K562 (cell line): Measurements from ENCODE around the gene HNF1B. TPM values are rescaled to one million over a fixed set of nuclear protein-coding genes. Genes with fewer than 3 reads are reported as not detected.

Source experiments
- EHMT2 ChIP-seq: fragments of 450-650 bp; IDR thresholded peaks from 2 replicates; pipeline ENCODE4 v1.6.1; 2018; ENCODE audit warnings: antibody characterized with exemption
- FIP1L1 ChIP-seq: fragments of 200-400 bp; formaldehyde crosslinking; IDR thresholded peaks from 2 replicates; pipeline ENCODE4 v1.6.1; 2018; ENCODE audit warnings: mild to moderate bottlenecking, low read depth, low read length; ENCODE audit not compliant: poor library complexity, severe bottlenecking
- FOXM1 ChIP-seq, 2 experiments: fragments of 450-650 bp in 1 of 2; sonication (generic) in 1 of 2; formaldehyde crosslinking in 1 of 2; IDR thresholded peaks; 2 replicates each; pipeline versions ENCODE4 v1.6.1 to v1.9.0; 2017 to 2022; ENCODE audit warnings: low read depth in 2 of 2, mild to moderate bottlenecking in 2 of 2, missing genetic modification reagents in 1 of 2, moderate library complexity in 1 of 2
- RAD21 ChIP-seq, 2 experiments: fragments of 250-450 bp in 1 of 2; fragments of 450-650 bp in 1 of 2; sonication (Bioruptor Pico) in 1 of 2; formaldehyde crosslinking in 1 of 2; IDR thresholded peaks in 1 of 2; conservative IDR thresholded peaks in 1 of 2; 2 replicates each; pipeline versions ENCODE4 v1.4.0 to v1.8.0; 2020 to 2022; ENCODE audit warnings: mild to moderate bottlenecking in 2 of 2, moderate library complexity in 1 of 2
- TRIM28 ChIP-seq: fragments of 450-650 bp; IDR thresholded peaks from 2 replicates; pipeline ENCODE4 v1.6.1; 2017
- YY1 ChIP-seq, 3 experiments: IDR thresholded peaks; 2 replicates each; pipeline ENCODE4 v1.6.1; 2011; ENCODE audit warnings: low read length in 2 of 3, mild to moderate bottlenecking in 2 of 3, moderate library complexity in 2 of 3, borderline replicate concordance in 1 of 3, control low read depth in 1 of 3, low read depth in 1 of 3; ENCODE audit not compliant: insufficient read depth in 3 of 3, insufficient replicate concordance in 2 of 3, control insufficient read depth in 1 of 3, insufficient read length in 1 of 3; ENCODE audit errors: extremely low read depth in 1 of 3
- polyA plus RNA-seq, 8 experiments: library from polyadenylated mRNA; depleted of rRNA in 4 of 8; stranded (reverse) in 5 of 8; unstranded in 3 of 8; fragments of >200 nt; fragmentation: Nextera tagmentation in 2 of 8; fragmentation: Illumina TruSeq in 1 of 8; extraction: Ambion mirVana in 2 of 8; extraction: Trizol in 1 of 8; gene quantifications; 2 replicates each; pipeline versions ENCODE4 v1.2.1 to v1.2.3, GENCODE V29; 2011 to 2014; ENCODE audit warnings: inconsistent platforms in 1 of 8, missing spikeins in 1 of 8
- total RNA-seq, 7 experiments: library from RNA; depleted of rRNA in 6 of 7; stranded (reverse); fragments of >200 nt in 6 of 7; fragmentation: Illumina TruSeq in 2 of 7; extraction: Trizol in 2 of 7; gene quantifications; 2 replicates each; pipeline versions ENCODE4 v1.2.1 to v1.2.3, GENCODE V29; 2011 to 2021; ENCODE audit warnings: low replicate concordance in 1 of 7

HNF1B gene
- total and polyA plus RNA-seq, 9 of the 15 experiments (the other 6 are each of a cell fraction or from before 2014, with no cell fraction given): not detected

DNA sequence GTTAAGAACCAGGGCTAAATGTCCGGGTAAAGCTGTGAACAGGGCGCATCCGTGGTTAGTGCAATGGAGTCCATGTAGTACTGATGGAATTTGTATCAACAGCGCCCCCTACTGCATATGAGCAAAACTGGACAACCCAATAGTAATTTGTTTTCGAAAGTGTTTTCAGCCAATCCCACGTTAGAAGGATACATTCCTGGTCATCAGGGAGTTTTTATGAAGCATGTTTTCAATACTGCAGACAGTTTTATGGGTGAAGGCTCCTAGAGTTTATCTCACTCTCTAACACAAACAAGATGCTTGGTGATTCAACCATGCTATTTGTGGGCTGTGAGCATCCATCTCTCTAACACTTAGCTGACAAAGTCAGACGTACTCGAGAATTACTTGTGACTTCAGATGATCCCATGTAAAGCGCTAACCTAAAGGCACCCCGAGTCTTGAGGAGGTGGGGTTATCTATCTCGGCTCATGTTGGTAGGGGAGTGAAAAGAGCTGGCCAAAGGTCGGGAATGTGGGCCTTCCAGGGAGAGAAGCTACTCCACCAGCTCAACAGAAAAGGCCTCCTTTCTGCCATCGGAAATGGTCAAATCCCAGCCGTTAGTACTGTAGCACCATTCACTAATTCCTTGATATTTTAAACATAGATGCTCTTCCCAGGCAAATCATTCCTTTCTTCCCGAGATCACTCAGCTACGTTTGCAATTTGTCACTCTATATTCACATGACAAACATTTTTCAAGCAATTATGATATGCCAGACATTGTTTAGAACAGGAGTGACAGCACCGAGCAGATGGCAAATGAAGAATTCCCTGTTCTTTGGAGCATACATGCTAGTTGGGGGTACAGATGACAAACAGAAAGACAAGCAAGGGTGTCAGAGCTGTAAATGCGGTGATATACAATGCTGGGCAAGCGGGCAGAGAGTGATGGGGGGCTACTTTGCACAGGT, 46.9 kb upstream of the HNF1B start (continued):
- TF ChIP-seq RAD21 (CRISPR knock-in tag; conservative IDR thresholded peaks at IDR 0.05 in 1 of 2, IDR thresholded peaks at IDR 0.05 in 1 of 2) (peak; percentile 46 to 77), TRIM28 (no peak), EHMT2 (peak; percentile 81; the same call in 1 of the 2 replicates), YY1 (IDR thresholded peaks at IDR 0.05; ENCODE audit: borderline replicate concordance in 1 of 3, control insufficient read depth in 1 of 3, extremely low read depth in 1 of 3, insufficient read depth in 3 of 3, insufficient read length in 1 of 3, insufficient replicate concordance in 2 of 3, low read depth in 1 of 3, low read length in 2 of 3) (peak in 2 of 3 experiments; percentile 28 to 35), FOXM1 (IDR thresholded peaks at IDR 0.05; ENCODE audit: low read depth) (peak; percentile 86), FOXM1 (CRISPR knock-in tag; IDR thresholded peaks at IDR 0.05; ENCODE audit: low read depth) (no peak), FIP1L1 (no peak)
